BE2C (cell line): Measurements from ENCODE around the gene SPIRE2.

ENCODE experiments used
- DNase-seq: peaks from one replicate; pipeline ENCODE4 v3.0.0-alpha.2; 2020
- H3K27me3 ChIP-seq: fragments of 250-450 bp; sonication (Bioruptor Pico); 2 replicates; pipeline ENCODE4 v1.5.1; 2020; ENCODE audit warnings: mild to moderate bottlenecking
- H3K36me3 ChIP-seq: fragments of 250-450 bp; sonication (Bioruptor Pico); 2 replicates; pipeline ENCODE4 v1.5.1; 2020; ENCODE audit warnings: mild to moderate bottlenecking
- H3K4me1 ChIP-seq: fragments of 250-450 bp; sonication (Bioruptor Pico); 2 replicates; pipeline ENCODE4 v1.5.1; 2020
- H3K4me3 ChIP-seq: 2 replicates; pipeline ENCODE4 v1.5.1; 2011; ENCODE audit warnings: low read depth, low read length
- H3K9me3 ChIP-seq: fragments of 250-450 bp; sonication (Bioruptor Pico); 2 replicates; pipeline ENCODE4 v1.5.1; 2020
- CTCF ChIP-seq: IDR thresholded peaks from 2 replicates; pipeline ENCODE4 v1.5.1; 2012; ENCODE audit warnings: mild to moderate bottlenecking, low read depth, low read length

SPIRE2 gene

GRCh38 chr16:89892635-89893034 is 64.4 kb downstream of the SPIRE2 start:
- Histone ChIP-seq H3K4me1 (no peaks in the 10 kb centered on the region), H3K27me3 (no peaks in the 10 kb centered on the region), H3K9me3 (no peaks in the 10 kb centered on the region), H3K36me3 (peaks cover 79% of the 10 kb centered on the region), H3K4me3 (no peak overlapping the region)
- TF ChIP-seq CTCF = no peak
- DNase-seq = no peak

DNA sequence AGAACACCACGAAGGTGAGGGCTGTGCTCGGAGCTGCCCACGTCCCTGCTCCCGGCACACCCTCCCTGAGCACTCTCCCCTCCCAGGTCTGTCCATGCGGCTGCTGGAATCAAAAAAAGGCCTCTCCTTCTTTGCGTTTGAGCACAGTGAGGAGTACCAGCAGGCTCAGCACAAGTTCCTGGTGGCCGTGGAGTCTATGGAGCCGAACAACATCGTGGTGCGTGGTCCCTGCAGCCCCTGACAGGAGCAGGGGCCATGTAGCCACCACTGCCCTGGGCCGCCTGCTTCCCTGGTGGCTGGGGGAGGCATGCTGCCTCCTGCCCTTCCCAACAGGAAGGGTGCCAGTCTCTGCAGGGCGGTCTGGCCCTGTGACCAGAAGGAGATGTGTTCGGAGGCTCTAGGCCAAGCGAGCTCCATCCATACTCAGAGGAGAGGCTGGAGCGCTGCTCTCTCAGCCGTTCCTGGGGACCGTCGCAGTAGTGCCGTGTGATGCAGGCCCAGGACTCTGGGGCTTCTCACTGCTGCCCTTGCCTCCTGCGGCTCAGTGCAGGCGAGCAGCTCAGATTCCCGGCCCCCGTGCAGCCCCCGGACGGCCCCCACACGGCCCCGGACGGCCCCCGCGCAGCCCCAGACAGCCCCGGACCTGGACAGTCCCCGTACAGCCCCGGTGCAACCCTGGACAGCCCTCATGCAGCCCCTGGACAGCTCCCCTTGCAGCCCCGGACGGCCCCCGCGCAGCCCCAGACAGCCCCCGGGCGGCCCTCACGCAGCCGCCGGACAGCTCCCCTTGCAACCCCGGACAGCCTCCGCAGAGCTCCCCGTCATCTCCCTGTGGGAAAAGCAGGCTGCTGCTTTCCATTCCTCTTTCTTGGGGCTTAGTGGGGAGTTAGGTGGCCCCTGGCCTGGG is 65.6 kb downstream of the SPIRE2 start:
- Histone ChIP-seq H3K27me3 (no peaks in the 10 kb centered on the region), H3K9me3 (no peaks in the 10 kb centered on the region), H3K4me1 (no peaks in the 10 kb centered on the region), H3K36me3 (peaks cover 78% of the 10 kb centered on the region), H3K4me3 (no peak overlapping the region)
- DNase-seq = no peak
- no peak for TF ChIP-seq CTCF

GRCh38 chr16:89895482-89896250 is 67.4 kb downstream of the SPIRE2 start:
- DNase-seq = no peak
- no peak for TF ChIP-seq CTCF
- Histone ChIP-seq H3K4me1 (no peaks in the 10 kb centered on the region), H3K27me3 (no peaks in the 10 kb centered on the region), H3K4me3 (no peak overlapping the region), H3K9me3 (no peaks in the 10 kb centered on the region), H3K36me3 (peaks cover 80% of the 10 kb centered on the region)

DNA sequence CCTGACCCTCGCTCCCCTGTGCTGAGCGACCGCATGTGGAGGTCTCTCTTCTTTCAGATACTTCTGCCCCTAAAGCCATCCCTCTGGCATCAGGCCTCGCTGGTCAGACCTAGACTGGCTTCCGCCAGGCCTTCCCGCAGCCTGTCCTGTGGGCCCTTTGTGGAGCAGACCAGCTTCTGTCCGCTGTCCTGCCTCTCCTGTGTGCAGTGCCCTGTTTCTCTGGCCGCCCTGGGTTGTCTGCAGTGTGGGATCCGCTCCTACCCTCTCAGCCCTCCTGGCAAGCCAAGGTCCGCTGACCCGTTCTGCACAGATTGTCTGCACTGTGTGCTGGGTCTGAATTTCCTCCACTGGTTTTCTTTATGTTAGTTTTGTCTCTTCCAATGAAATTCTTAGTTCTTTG is 68.9 kb downstream of the SPIRE2 start:
- no peak for DNase-seq
- Histone ChIP-seq H3K4me1 (no peaks in the 10 kb centered on the region), H3K9me3 (no peaks in the 10 kb centered on the region), H3K36me3 (peaks cover 69% of the 10 kb centered on the region), H3K4me3 (no peak overlapping the region), H3K27me3 (no peaks in the 10 kb centered on the region)
- TF ChIP-seq CTCF = no peak

DNA sequence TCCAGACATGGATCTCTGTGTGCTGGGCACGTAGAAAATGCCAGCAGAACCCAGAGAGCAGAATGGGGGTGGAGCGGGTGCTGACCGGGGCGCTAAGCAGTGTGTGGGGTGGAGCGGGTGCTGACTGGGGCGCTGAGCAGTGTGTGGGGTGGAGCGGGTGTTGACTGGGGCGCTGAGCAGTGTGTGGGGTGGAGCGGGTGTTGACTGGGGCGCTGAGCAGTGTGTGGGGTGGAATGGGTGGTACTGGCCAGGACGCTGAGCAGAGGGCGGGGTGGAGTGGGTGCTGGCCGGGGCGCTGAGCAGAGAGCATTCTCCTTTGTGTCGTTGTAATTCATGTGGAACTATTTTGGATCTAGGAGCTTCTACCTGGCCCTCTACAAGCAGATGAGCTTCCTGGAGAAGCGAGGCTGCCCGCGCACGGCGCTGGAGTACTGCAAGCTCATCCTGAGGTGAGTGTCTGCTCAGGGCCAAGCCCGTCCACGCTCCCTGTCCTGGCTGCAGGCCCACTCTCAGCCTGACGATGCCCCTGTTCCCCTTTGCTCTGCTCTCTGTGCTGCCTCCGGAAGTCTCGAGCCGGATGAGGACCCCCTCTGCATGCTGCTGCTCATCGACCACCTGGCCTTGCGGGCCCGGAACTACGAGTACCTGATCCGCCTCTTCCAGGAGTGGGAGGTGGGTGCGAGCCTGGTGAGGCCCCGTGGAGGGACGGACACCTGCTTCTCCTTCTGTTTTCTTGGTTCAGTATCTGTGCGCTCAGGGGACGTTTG is 70.1 kb downstream of the SPIRE2 start:
- no peaks in the 10 kb centered on the region for H3K9me3 ChIP-seq
- H3K27me3 ChIP-seq = no peaks in the 10 kb centered on the region
- no peak for TF ChIP-seq CTCF
- H3K4me3 ChIP-seq = no peak overlapping the region
- no peaks in the 10 kb centered on the region for H3K4me1 ChIP-seq
- DNase-seq = no peak
- peaks cover 67% of the 10 kb centered on the region for H3K36me3 ChIP-seq
